ENCODE results near the gene RRAGD.

RRAGD gene

DNA sequence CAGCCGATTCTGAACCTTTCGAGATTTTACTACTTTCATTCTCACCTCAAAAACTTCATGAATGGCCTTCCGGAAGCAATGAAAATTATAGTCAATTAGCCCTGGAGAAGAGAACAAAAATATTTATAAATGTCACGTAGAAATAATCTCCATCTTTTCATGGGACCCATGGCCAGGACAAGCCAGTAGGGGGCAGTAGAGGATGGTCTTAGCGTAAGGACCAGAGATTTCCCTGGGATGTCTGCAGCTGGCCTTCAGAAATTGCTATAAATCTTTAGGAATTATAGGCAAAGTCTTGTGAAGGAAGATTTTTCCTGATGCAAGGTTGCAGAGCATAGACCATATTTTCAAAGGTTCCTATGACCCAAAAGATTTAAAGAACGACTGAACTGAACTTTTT lies 44.0 kb downstream of the RRAGD start (continued):
- TF ChIP-seq, protein P1, sequence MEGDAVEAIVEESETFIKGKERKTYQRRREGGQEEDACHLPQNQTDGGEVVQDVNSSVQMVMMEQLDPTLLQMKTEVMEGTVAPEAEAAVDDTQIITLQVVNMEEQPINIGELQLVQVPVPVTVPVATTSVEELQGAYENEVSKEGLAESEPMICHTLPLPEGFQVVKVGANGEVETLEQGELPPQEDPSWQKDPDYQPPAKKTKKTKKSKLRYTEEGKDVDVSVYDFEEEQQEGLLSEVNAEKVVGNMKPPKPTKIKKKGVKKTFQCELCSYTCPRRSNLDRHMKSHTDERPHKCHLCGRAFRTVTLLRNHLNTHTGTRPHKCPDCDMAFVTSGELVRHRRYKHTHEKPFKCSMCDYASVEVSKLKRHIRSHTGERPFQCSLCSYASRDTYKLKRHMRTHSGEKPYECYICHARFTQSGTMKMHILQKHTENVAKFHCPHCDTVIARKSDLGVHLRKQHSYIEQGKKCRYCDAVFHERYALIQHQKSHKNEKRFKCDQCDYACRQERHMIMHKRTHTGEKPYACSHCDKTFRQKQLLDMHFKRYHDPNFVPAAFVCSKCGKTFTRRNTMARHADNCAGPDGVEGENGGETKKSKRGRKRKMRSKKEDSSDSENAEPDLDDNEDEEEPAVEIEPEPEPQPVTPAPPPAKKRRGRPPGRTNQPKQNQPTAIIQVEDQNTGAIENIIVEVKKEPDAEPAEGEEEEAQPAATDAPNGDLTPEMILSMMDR (tag by site-specific recombination; IDR thresholded peaks at IDR 0.05), result 0 out of 2 replicates have a peak, but pooled peaks have one; percentile 27

- ChIA-PET CTCF (interaction anchor here (0.5 to 6.6 kb wide), 9 partner anchors 8 to 1758 kb away, joined by 3 to 64 read pairs (median 4); no protein-coding TSS in a partner anchor), POLR2A (interaction anchor here (1.4 kb wide), 1 partner anchor 12 kb away, joined by 4 read pairs; no protein-coding TSS in a partner anchor)
- Histone ChIP-seq H3K4me1 (ENCODE audit: control insufficient read depth, insufficient read depth, low read length) (no peaks in the 10 kb centered on the region), H3K27ac (ENCODE audit: extremely low read depth, low read depth, low read length) (no peak overlapping the region), H3K4me3 (ENCODE audit: low read depth, low read length) (no peak overlapping the region), H3K9me3 (ENCODE audit: control insufficient read depth, insufficient read depth, low read depth, low read length) (no peaks in the 10 kb centered on the region), H3K36me3 (ENCODE audit: control insufficient read depth in 2 of 2, insufficient read depth in 1 of 2, low read length in 2 of 2) (peaks cover 0 to 11% of the 10 kb centered on the region in 2 experiments; a peak in 2 of 3 replicates)
- TF ChIP-seq ZNF791 (tag by site-specific recombination; IDR thresholded peaks at IDR 0.05) (no peak), ZNF184 (tag by site-specific recombination; IDR thresholded peaks at IDR 0.05) (no peak), MZF1 (tag by site-specific recombination; IDR thresholded peaks at IDR 0.05; ENCODE audit: borderline replicate concordance) (no peak), ZNF292 (tag by site-specific recombination; IDR thresholded peaks at IDR 0.05; ENCODE audit: borderline replicate concordance, low read depth) (no peak), ZNF362 (tag by site-specific recombination; IDR thresholded peaks at IDR 0.05) (no peak)
Observed at GRCh38 chr6:89364586-89364985, 47.5 kb downstream of the RRAGD start.

DNA sequence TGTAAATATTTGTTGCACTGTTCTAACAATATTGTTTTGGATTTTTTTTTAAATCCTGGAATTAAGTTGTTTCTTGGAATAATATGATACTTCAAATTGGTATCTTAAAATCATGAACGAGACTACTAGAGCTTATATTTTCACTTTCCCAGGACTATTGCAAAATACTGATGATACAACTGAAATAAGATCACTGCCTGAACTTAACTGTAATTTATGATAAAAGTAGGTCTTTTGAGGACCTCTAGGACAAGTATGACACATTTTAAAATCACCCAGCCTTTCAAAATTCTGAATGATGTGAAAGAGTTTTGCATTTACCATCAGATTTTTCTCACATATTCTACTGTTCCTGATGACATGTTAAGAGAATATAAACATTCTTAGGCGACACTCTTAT lies 50.9 kb downstream of the RRAGD start:
- H3K36me3 ChIP-seq (ENCODE audit: control insufficient read depth in 2 of 2, insufficient read depth in 1 of 2, low read length in 2 of 2), result no peaks in the 10 kb centered on the region; a peak in 1 of 3 replicates
- ChIA-PET CTCF (interaction anchor here (0.6 to 6.6 kb wide), 6 partner anchors 11 to 378 kb away, joined by 3 to 64 read pairs (median 3); no protein-coding TSS in a partner anchor), POLR2A (no interaction called here)
- no peaks in the 10 kb centered on the region for H3K9me3 ChIP-seq (ENCODE audit: control insufficient read depth, insufficient read depth, low read depth, low read length)
- TF ChIP-seq ZNF513 (tag by site-specific recombination; IDR thresholded peaks at IDR 0.05) (no peak), ZFHX2 (tag by site-specific recombination; conservative IDR thresholded peaks at IDR 0.05) (no peak), ZBTB17 (tag by site-specific recombination; IDR thresholded peaks at IDR 0.05) (no peak), IKZF3 (tag by site-specific recombination; IDR thresholded peaks at IDR 0.05) (no peak), ZNF404 (tag by site-specific recombination; IDR thresholded peaks at IDR 0.05) (no peak), ZNF544 (tag by site-specific recombination; IDR thresholded peaks at IDR 0.05) (no peak), SALL2 (tag by site-specific recombination; IDR thresholded peaks at IDR 0.05; ENCODE audit: borderline replicate concordance) (no peak), ZNF175 (tag by site-specific recombination; IDR thresholded peaks at IDR 0.05) (no peak), ZNF560 (tag by site-specific recombination; IDR thresholded peaks at IDR 0.05; ENCODE audit: borderline replicate concordance) (no peak), ZNF585B (tag by site-specific recombination; IDR thresholded peaks at IDR 0.05) (no peak)
- no peaks in the 10 kb centered on the region for H3K4me1 ChIP-seq (ENCODE audit: control insufficient read depth, insufficient read depth, low read length)
- no peak overlapping the region for H3K4me3 ChIP-seq (ENCODE audit: low read depth, low read length)
- no peak overlapping the region for H3K27ac ChIP-seq (ENCODE audit: extremely low read depth, low read depth, low read length)
